ENCODE results near the gene GPR137B.
"Not testable (repeated sequence)": the region's sequence is repeated elsewhere in the genome, so short reads cannot be mapped to it uniquely, and the experiment has no call there.

The GPR137B gene

DNA sequence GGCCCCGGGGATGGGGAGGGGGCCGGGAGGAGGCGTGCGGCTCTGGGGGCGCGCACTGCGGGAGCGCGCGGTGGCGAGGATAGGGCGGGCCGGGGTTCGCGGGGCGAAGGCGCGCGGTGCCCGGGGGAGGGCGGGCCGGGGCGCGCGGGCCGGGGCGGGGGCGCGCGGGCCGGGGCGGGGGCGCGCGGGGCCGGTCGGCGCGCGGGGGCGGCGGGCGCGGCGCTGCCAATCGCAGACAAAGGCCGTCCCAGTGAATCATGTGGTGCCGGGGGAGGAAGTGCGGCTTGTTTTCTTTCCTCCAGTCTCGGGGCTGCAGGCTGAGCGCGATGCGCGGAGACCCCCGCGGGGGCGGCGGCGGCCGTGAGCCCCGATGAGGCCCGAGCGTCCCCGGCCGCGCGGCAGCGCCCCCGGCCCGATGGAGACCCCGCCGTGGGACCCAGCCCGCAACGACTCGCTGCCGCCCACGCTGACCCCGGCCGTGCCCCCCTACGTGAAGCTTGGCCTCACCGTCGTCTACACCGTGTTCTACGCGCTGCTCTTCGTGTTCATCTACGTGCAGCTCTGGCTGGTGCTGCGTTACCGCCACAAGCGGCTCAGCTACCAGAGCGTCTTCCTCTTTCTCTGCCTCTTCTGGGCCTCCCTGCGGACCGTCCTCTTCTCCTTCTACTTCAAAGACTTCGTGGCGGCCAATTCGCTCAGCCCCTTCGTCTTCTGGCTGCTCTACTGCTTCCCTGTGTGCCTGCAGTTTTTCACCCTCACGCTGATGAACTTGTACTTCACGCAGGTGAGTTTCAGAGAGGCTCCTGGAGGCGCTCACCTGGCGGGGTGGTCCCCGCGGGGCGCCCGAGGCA lies at the start of gene GPR137B:
TSS of gene GPR137B (plus strand) at position 287 of the 851 bp plus-strand sequence. CDS start at position 371, 84 bp downstream.
- no peak for DNase-seq

GRCh38 chr1:236092899-236093298 lies 49.4 kb upstream of the GPR137B start:
- no peak for DNase-seq

GRCh38 chr1:236095705-236096520 lies 46.4 kb upstream of the GPR137B start:
- DNase-seq = no peak

- DNase-seq = not testable (repeated sequence)
These were observed 45.5 kb upstream of the GPR137B start for GRCh38 chr1:236096660-236097482.

GRCh38 chr1:236098267-236098666 lies 44.1 kb upstream of the GPR137B start:
- DNase-seq = no peak

DNA sequence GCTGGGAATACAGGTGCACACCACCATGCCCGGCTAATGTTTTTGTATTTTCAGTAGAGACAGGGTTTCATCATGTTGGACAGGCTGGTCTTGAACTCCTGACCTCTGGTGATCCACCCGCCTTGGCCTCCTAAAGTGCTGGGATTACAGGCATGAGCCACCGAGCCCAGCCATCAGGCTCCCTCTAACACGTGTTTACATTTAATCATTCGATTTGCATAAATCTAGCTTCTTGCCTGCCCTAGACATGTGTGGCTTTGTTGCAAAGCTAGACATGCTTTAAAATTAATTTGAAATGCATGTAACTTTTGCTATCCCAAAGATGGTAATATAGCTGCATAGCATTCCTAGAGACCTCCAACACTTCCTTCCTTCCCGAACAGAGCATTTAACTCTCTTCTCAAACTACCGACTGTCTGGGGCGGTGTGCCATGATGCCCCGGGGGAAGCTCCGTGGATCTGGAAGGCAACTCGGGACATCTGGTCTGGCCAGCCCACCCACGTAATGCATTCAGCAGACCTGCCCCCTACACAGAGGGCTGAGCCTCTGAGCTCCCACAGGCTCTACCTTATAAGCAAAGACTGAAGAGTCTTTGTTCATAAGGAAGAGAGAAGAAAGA lies 42.9 kb upstream of the GPR137B start:
- no peak for DNase-seq

- DNase-seq = no peak
These were observed 41.5 kb upstream of the GPR137B start for GRCh38 chr1:236100799-236101198.

DNA sequence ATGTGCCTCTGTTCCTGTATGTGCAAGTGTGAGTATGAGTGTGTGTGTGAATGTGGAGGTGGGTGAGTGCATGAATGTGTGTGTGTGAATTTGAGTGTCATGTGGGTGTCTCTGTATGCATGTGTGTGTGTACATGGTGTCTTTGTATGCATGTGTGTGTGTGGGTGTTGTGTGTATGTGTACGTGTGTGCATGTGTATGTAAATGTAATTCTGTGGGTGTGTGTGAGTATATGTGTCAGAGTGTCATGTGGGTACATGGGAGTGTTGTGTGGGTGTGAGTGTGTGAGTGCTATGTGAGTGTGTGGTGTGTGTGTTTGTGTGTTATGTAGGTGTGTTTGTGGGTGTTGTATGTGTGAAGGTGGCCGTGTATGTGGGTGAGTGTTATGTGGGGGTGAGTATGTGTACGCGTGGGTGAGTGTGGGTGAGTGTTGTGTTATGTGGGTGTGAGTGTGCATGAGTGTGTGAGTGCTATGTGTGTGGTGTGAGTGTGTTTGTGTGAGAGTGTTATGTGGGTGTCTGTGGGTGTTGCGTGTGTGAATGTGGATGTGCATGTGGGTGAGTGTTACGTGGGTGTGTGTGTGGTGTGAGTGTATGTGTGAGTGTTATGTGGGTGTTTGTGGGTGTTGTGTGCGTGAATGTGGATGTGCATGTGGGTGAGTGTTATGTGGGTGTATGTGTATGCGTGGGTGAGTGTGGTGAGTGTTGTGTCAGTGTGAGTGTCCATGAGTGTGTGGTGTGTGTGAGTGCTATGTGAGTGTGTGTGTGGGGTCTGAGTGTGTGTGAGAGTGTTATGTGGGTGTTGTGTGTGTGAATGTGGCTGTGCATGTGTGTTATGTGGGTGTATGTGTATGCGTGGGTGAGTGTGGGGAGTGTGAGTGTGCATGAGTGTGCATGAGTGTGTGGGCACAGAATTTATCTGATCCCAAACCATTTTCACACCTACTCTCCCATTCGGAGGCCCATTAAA lies 40.8 kb upstream of the GPR137B start:
- DNase-seq = no peak

GRCh38 chr1:236102611-236103010 lies 39.7 kb upstream of the GPR137B start:
- no peak for DNase-seq

GRCh38 chr1:236103059-236103458 lies 39.3 kb upstream of the GPR137B start:
- no peak for DNase-seq

GRCh38 chr1:236103646-236104218 lies 38.6 kb upstream of the GPR137B start:
- DNase-seq = no peak

DNA sequence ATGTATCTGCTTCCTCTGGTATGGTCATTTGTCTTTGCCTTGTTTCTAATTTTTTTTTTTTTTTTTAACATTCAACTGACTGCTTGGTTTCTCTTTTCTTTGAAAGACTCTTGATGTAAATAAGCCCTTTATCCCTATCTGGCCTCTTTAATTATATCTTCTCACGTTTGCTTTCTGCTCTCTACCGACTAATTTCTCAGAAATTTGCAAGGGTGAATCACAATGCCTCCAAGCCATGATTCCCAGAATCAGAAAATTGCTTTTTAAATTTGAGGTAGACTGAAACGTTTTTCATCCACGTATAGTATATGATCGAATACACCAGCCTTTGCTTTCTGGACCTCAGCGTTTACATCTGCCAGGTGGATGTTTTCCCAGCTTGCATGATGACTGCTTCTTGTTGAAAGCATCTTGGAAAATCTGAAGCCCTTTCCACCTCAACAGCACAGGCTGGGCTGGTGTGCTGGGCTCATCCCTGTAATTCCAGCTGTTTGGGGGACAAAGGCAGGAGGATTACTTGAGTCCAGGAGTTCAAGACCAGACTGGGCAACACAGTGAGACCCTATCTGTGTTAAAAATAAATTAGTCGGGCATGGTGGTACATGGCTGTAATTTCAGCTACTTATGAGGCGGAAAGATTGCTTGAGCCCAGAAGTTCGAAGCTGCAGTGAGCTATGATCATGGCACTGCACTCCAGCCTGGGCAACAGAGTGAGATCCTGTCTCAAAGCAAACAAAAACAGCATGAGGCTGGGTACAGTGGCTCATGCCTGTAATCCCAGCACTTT lies 35.0 kb upstream of the GPR137B start:
- no peak for DNase-seq

DNA sequence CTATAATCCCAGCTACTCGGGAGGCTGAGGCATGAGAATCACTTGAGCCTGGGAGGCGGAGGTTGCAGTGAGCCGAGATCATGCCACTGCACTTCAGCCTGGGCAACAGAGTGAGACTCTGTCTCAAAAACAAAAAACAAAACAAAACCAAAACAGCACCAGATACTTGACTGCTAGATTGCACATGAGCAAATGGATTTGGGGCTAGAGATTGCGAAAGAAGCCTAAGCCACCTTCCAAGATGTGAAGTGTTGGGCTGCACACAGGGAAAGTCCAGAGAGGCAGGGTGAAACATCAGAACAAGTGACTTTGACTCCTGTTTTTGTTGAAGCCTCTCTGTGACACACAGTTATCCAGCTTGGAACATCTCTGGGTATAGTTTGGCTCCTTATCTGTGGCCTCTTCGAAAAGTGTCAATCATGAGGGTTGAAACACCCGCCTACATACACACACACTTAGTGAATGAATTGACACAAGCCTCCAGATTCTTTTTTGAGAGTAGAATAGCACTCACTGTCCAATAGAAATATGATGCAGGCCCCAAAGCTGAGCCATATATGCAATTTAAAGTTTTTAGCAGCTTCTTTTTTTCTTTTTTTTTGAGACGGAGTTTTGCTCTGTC lies 34.2 kb upstream of the GPR137B start:
- no peak for DNase-seq

GRCh38 chr1:236110137-236110536 lies 32.2 kb upstream of the GPR137B start:
- no peak for DNase-seq

- no peak for DNase-seq
These were observed 30.6 kb upstream of the GPR137B start for GRCh38 chr1:236111527-236112331.

DNA sequence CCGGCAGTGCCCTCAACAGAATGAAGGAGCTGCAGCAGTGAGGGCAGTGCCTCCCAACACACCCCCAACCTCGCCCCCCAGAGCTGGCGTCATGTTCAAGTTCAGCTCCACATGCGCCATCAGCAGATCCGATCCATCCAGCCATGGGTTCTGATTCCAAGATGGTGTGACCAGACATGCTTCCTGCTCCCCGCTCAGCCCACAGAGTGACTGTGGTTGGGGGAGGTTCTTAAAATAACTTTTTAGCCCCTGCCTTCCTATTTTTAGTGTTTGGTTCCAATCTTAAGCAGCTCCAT lies 30.1 kb upstream of the GPR137B start:
- DNase-seq = no peak

DNA sequence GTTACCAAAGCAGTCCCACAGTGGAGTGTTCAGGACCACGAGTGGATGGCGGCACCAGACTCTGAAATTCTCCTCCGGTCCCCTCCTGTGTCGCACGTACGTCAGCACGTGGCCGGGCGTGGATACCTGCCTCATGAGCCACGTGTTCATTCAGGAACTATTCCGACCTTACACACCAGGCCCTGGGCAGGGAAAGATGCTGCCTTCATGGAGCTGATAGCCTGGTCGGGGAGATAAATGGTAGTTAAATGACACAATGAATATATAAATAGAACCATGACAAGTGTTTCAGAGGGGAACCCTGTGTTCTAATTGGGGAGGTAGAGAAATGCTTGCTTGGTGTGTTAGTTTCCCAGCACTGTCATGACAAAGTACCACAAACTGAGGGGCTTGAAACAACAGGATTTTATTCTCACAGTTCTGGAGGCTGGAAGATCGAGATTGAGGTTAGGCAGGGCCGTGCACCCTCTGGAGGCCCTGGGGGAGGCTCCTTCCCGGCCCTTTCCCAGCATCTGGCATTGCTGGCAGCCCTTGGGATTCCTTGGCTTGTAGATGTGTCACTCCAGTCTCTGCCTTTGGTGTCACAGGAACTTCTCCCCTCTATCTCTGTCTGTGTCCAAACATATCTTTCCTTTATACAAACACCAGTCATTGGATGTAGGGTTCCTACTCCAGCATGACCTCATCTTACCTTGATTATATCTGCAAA lies 28.9 kb upstream of the GPR137B start:
- DNase-seq = no peak

DNA sequence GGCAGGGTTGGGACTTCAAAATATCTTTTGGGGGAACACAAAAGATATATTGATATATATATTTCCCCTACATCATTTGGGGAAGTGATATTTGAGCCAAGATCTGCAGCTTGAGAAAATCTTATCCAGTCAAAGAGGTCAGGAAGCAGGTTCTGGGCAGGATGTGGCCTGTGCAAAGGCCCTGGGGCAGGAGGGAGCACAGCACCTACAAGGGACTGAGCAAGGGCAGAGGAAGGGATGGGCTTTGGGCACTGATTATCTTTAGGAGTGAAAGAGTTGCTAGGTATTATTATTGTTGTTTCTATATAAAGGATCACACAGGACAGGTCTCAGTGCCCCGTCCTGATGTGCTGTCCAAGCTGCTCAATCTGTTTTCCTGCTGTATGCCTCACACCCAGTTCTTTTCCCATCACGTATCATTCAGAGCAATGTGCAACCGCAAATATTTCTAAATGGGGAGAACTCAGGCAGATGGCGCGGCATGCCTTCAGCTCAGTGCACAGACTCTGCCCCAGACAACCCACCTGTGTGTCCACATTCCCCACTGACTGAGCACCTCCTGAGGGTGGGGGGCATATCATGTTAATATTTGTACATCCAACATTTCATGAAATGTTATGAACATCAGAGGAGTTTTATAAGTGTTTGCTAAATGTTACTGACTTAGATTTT lies 28.1 kb upstream of the GPR137B start:
- DNase-seq = no peak

All from NCI-H187 treated with DMSO at 0.1 percent for 48 hours (cell line).